ENCODE data around the gene OBP2B.
A peak's percentile ranks its signal among the peaks of the same experiment; 100 is the strongest.
"Not testable (repeated sequence)": the region's sequence is repeated elsewhere in the genome, so short reads cannot be mapped to it uniquely, and the experiment has no call there.

The OBP2B gene

DNA sequence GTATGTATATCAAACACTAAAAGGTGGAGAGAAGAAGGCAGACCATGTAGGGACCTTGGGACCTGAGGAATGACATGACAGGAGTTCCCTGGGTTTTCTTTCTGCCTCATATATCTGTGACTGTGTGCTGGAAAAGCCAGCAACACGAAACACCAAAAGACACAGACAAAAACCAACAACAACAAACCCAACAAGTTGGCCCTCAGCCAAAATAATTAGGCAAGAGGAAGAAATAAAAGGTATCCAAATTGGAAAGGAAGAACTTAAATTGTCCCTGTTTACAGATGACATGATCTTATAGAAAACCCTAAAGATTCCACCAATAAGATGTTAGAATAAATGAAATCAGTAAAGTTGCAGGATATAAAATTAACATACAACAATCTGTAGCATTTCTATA lies 44.2 kb upstream of the OBP2B start:
- TF ChIP-seq, protein P1, sequence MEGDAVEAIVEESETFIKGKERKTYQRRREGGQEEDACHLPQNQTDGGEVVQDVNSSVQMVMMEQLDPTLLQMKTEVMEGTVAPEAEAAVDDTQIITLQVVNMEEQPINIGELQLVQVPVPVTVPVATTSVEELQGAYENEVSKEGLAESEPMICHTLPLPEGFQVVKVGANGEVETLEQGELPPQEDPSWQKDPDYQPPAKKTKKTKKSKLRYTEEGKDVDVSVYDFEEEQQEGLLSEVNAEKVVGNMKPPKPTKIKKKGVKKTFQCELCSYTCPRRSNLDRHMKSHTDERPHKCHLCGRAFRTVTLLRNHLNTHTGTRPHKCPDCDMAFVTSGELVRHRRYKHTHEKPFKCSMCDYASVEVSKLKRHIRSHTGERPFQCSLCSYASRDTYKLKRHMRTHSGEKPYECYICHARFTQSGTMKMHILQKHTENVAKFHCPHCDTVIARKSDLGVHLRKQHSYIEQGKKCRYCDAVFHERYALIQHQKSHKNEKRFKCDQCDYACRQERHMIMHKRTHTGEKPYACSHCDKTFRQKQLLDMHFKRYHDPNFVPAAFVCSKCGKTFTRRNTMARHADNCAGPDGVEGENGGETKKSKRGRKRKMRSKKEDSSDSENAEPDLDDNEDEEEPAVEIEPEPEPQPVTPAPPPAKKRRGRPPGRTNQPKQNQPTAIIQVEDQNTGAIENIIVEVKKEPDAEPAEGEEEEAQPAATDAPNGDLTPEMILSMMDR (IDR thresholded peaks at IDR 0.05; ENCODE audit: insufficient read depth, low read depth, low read length, missing control alignments) = no peak
- no peak for DNase-seq (ENCODE audit: low read depth)
- H3K4me3 ChIP-seq (ENCODE audit: low read length) = no peak overlapping the region

DNA sequence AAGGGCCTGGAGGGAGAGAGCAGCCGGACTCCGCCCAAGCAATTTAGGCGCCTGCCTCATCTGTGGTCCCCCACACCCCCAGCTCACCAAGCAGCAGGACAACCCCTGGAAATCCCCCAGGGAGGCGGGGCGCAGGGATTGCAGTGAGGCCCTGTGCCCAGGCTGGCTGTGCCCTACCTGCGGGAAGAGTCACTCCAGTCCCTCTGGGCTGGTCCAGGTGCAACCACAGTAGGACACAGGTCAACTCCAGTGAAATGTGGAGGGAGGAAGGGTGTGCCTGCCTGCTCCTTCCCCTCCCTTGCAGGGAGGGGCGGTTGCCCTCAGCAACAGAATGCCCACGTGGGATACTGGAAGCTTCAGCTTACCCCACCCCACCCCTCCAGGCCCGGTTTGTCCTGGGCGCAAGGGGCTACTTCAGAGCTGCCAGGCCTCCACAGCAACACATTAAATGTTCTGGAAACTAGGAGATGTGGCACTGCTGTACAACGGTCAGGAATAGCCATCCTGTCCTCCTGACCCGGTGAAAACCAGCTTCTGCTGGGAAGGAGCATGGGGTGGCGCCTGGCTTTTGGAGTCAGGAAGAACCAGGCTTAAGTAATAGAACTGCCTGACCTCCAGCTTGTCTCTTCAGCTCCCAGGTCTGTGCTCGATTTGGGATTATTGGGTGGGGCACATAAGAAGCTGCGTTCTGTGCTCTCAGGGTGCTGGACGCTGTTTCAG lies 43.4 kb upstream of the OBP2B start:
- peak; percentile 32 for DNase-seq (ENCODE audit: low read depth)

DNA sequence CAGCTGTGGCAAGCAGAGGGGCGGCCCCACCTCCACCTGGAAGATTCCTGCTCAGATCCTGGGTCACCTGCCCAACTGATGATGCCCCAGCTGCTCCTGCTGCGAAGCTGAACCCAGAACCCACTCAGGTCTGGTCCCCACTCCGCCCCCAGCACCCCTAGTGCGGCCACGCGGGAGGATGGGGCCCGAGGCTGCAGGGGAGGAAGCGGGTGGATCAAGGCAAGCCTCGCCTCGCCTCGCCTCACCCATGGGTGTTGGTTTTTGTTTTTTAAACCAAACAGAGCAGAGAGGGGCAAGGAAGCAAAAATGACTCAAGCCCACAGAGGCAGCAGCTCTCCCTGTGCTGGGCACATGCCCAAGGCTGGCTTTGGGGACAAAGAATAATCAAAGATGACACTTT lies 42.7 kb upstream of the OBP2B start:
- DNase-seq (ENCODE audit: low read depth) = no peak
- TF ChIP-seq, protein P1 (IDR thresholded peaks at IDR 0.05; ENCODE audit: insufficient read depth, low read depth, low read length, missing control alignments) = no peak

More for the DNA sequence above, 43.4 kb upstream of the OBP2B start:
- H3K4me3 ChIP-seq (ENCODE audit: low read length) = no peak overlapping the region
- TF ChIP-seq, protein P1 (IDR thresholded peaks at IDR 0.05; ENCODE audit: insufficient read depth, low read depth, low read length, missing control alignments) = no peak

DNA sequence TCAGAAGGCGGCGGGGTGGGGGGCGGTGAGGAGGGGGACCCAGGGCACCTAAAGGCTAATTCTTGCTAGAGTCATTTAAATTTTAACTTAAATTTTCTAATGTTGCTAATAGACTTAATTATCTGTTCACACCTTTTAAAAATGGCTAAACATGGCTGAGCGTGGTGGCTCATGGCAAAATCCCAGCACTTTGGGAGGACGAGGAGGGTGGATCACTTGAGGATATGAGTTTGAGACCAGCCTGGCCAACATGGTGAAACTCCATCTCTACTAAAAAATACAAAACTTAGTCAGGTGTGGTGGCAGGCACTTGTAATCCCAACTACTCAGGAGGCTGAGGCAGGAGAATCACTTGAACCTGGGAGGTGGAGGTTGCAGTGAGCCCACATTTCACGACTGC lies 42.2 kb upstream of the OBP2B start:
- H3K4me3 ChIP-seq (ENCODE audit: low read length); DNase-seq (ENCODE audit: low read depth): not testable (repeated sequence)

More for the DNA sequence above, 42.7 kb upstream of the OBP2B start:
- no peak overlapping the region for H3K4me3 ChIP-seq (ENCODE audit: low read length)

DNA sequence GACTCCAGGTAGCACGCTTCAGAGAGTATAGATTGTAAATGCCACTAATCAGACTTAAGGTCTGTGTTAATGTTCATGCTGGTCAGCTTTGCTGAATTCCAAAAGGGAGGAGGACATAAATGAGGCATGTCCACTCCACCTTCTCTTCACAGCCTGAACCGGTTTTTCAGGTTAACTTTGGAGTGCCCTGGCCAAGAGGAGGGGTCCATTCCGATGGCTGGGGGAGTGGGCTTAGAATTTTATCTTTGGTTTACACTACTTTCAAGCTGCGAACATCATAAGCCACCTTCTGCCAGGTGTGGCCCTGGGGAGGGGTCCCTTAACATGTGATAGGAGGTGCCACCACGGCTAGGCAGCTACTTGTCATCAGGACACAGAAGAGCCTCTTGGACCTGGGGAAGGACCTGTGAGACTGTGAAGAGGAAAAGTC lies 41.7 kb upstream of the OBP2B start:
- DNase-seq (ENCODE audit: low read depth) = peak; percentile 17

DNA sequence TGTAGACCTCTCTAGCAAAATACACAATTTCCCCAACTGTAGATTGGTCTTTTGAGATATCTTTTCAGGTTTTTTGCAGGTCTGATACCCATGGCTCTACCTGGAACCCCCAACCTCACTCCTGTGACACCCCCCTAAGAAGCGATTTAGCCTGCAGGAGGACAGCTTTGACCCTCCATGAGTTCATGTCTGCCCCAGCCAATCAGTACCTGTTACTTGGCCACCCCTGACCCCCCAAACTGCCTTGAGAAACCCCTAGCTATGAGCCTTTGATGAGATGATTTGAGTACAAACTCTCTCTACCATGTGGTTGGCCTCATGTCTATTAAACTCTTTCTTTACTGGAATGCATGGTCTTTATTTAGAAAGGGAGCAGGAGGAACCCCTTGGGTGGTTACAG lies 40.3 kb upstream of the OBP2B start:
- no peak for DNase-seq (ENCODE audit: low read depth)
- H3K4me3 ChIP-seq (ENCODE audit: low read length) = no peak overlapping the region
- TF ChIP-seq, protein P1 (IDR thresholded peaks at IDR 0.05; ENCODE audit: insufficient read depth, low read depth, low read length, missing control alignments) = no peak

More for the DNA sequence above, 41.7 kb upstream of the OBP2B start:
- TF ChIP-seq, protein P1 (IDR thresholded peaks at IDR 0.05; ENCODE audit: insufficient read depth, low read depth, low read length, missing control alignments) = no peak
- H3K4me3 ChIP-seq (ENCODE audit: low read length) = no peak overlapping the region

DNA sequence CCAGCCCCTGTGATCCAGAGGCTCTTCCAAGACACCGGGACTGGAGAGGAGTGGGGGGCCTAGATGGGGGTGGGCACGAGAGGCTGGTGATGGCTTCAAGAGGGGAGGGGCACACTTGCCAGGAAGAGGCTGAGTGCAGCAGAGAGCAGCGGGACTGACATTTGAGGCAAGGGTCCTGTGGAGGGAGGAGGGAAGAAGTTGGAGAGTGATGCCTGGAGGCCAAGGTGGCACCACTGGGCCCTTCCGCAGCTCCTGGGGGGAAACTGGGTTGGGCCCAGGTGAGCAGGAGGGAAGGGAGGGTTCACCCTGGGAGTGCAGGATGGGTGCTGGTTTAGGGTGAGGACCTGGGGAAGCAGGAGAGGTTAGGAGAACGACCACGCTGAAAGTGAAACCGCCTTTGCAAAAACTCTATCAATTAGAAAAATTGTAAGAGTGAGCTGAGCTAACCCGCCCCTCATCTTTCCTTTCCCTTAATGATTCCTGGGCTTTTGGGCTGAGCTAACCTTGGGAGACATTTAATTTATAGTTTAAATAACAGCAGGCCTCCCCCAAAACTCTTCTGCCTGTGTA lies 39.8 kb upstream of the OBP2B start:
- H3K4me3 ChIP-seq (ENCODE audit: low read length) = no peak overlapping the region
- TF ChIP-seq, protein P1 (IDR thresholded peaks at IDR 0.05; ENCODE audit: insufficient read depth, low read depth, low read length, missing control alignments) = no peak
- no peak for DNase-seq (ENCODE audit: low read depth)
